Endothelial cell of umbilical vein (primary cell): ENCODE measurements around the gene TP53. TPM values are rescaled to one million over a fixed set of nuclear protein-coding genes. Genes with fewer than 3 reads are reported as not detected.

ENCODE experiments used
- BruUV-seq: library from RNA; stranded (reverse); fragments of 400-500 nt; replicated peaks from 2 replicates; lab custom pipeline; 2021; lab: Mats Ljungman, UMichigan
- CTCF ChIA-PET: fragments of 300-600, 350-600 bp; sonication (Branson Sonifier 250); formaldehyde crosslinking; loops from one replicate; lab custom pipeline; 2021; ENCODE audit warnings: antibody characterized with exemption, inconsistent platforms; lab: Charles Lee
- POLR2A ChIA-PET: fragments of 300-600, 350-600 bp; sonication (Branson Sonifier 250); formaldehyde crosslinking; loops from one replicate; lab custom pipeline; 2021; ENCODE audit warnings: antibody characterized with exemption, inconsistent platforms; lab: Charles Lee
- DNase-seq: peaks from one replicate; pipeline ENCODE4 v3.0.0-alpha.2; 2011; ENCODE audit warnings: low read depth, low spot score
- FAIRE-seq: peaks from 2 replicates; lab custom pipeline; 2011; peaks lifted over from hg19 to GRCh38; lab: Jason Lieb, UNC
- H2AFZ ChIP-seq: 2 replicates; pipeline ENCODE4 v1.6.0; 2012; ENCODE audit warnings: low read depth, low read length, control low read depth, inconsistent platforms
- H3K27ac ChIP-seq: 2 replicates; pipeline ENCODE4 v1.5.1; 2011; ENCODE audit warnings: low read depth, mild to moderate bottlenecking, control low read depth, low read length, moderate library complexity; ENCODE audit not compliant: insufficient read depth
- H3K27me3 ChIP-seq, 2 experiments: 2 replicates each; pipeline versions ENCODE4 v1.6.0 to v1.6.1; 2011; ENCODE audit warnings: low read length in 2 of 2, mixed read lengths in 1 of 2; ENCODE audit not compliant: control insufficient read depth in 2 of 2, insufficient read depth in 2 of 2
- H3K36me3 ChIP-seq, 2 experiments: 2 replicates in 1 of 2; 3 replicates in 1 of 2; pipeline ENCODE4 v1.5.1; 2011; ENCODE audit warnings: low read length in 2 of 2, mild to moderate bottlenecking in 1 of 2, moderate library complexity in 1 of 2; ENCODE audit not compliant: control insufficient read depth in 2 of 2, insufficient read depth in 2 of 2; ENCODE audit errors: extremely low read depth in 1 of 2
- H3K4me1 ChIP-seq: 3 replicates; pipeline ENCODE4 v1.5.1; 2011; ENCODE audit warnings: mild to moderate bottlenecking, low read length; ENCODE audit not compliant: control insufficient read depth, insufficient read depth; ENCODE audit errors: extremely low read depth
- H3K4me2 ChIP-seq: 2 replicates; pipeline ENCODE4 v1.6.1; 2011; ENCODE audit warnings: low read length, control low read depth, mixed read lengths; ENCODE audit not compliant: insufficient read depth
- H3K4me3 ChIP-seq, 3 experiments: fragments of 200-600 bp in 1 of 3; sonication (generic), shearing (Covaris generic) in 1 of 3; replicated peaks in 1 of 3; 2 replicates each; pipeline ENCODE4 v1.5.1; 2011 to 2016; ENCODE audit warnings: control low read depth in 3 of 3, low read length in 3 of 3, mild to moderate bottlenecking in 2 of 3, inconsistent platforms in 1 of 3, low read depth in 1 of 3, moderate library complexity in 1 of 3; ENCODE audit not compliant: insufficient read depth in 1 of 3
- H3K79me2 ChIP-seq: 2 replicates; pipeline ENCODE4 v1.6.0; 2012; ENCODE audit warnings: low read length, inconsistent platforms; ENCODE audit not compliant: control insufficient read depth, insufficient read depth
- H3K9ac ChIP-seq: replicated peaks from 2 replicates; pipeline ENCODE3; 2011; ENCODE audit warnings: low read length, control low read depth; ENCODE audit not compliant: insufficient read depth; ENCODE audit errors: extremely low read depth
- H3K9me1 ChIP-seq: replicated peaks from 3 replicates; pipeline ENCODE4 v1.6.0; 2011; ENCODE audit warnings: mild to moderate bottlenecking, low read length; ENCODE audit not compliant: control insufficient read depth, insufficient read depth; ENCODE audit errors: extremely low read depth
- H3K9me3 ChIP-seq: replicated peaks from 2 replicates; pipeline ENCODE4 v1.5.1; 2012; ENCODE audit warnings: low read length, inconsistent platforms; ENCODE audit not compliant: control insufficient read depth, insufficient read depth
- H4K20me1 ChIP-seq: replicated peaks from 2 replicates; pipeline ENCODE3; 2011; ENCODE audit warnings: mild to moderate bottlenecking, low read length; ENCODE audit not compliant: control insufficient read depth, insufficient read depth; ENCODE audit errors: extremely low read depth
- CTCF ChIP-seq, 2 donors: IDR thresholded peaks; 1 replicate in 1 of 2; 2 replicates in 1 of 2; pipeline ENCODE4 v1.5.1; 2011; ENCODE audit warnings: low read length in 2 of 2, mild to moderate bottlenecking in 2 of 2, moderate library complexity in 2 of 2, control low read depth in 1 of 2, inconsistent platforms in 1 of 2, low read depth in 1 of 2; ENCODE audit not compliant: insufficient read depth in 1 of 2; ENCODE audit errors: extremely low read depth in 1 of 2
- EZH2 ChIP-seq: IDR thresholded peaks from 2 replicates; pipeline ENCODE4 v1.6.1; 2012; ENCODE audit warnings: borderline replicate concordance, low read depth, mild to moderate bottlenecking, moderate library complexity, low read length, inconsistent platforms; ENCODE audit not compliant: severe bottlenecking
- FOS ChIP-seq: IDR thresholded peaks from 2 replicates; pipeline ENCODE4 v1.6.1; 2011; ENCODE audit warnings: mild to moderate bottlenecking, low read length, moderate library complexity, borderline replicate concordance; ENCODE audit not compliant: insufficient read depth
- GATA2 ChIP-seq: IDR thresholded peaks from 2 replicates; pipeline ENCODE4 v1.7.0; 2011; ENCODE audit warnings: low read depth, mild to moderate bottlenecking, moderate library complexity, mixed read lengths, low read length; ENCODE audit not compliant: insufficient read length, insufficient read depth
- JUN ChIP-seq: IDR thresholded peaks from 2 replicates; pipeline ENCODE4 v1.6.1; 2011; ENCODE audit warnings: borderline replicate concordance, low read depth; ENCODE audit not compliant: insufficient read length, insufficient read depth
- MYC ChIP-seq: IDR thresholded peaks from one replicate; pipeline ENCODE4 v1.6.1; 2011; ENCODE audit warnings: mild to moderate bottlenecking, low read depth, low read length
- POLR2A ChIP-seq: IDR thresholded peaks from 2 replicates; pipeline ENCODE4 v1.6.1; 2012; ENCODE audit warnings: low read depth, mild to moderate bottlenecking, control low read depth, low read length
- POLR2AphosphoS5 ChIP-seq: IDR thresholded peaks from 2 replicates; pipeline ENCODE4 v1.6.1; 2012; ENCODE audit warnings: low read depth, mild to moderate bottlenecking, control low read depth, low read length, moderate library complexity; ENCODE audit not compliant: insufficient read depth
- dilution Hi-C: fragments of 300-500 bp; cut with MboI; formaldehyde crosslinking; loops from one replicate; pipeline ENCODE4 v1.15.0; 2019; ENCODE audit warnings: low sequenced_read_pairs; ENCODE audit not compliant: extremely low pct_ligation_motif_present
- intact Hi-C: fragments of 100-400 bp; cut with micrococcal nuclease; formaldehyde crosslinking; loops from one replicate; pipeline ENCODE4 v1.10.0; 2022
- polyA plus RNA-seq, 4 experiments: library from polyadenylated mRNA; depleted of rRNA in 3 of 4; stranded (reverse) in 3 of 4; unstranded in 1 of 4; fragments of >200 nt; gene quantifications; 2 replicates each; pipeline versions ENCODE4 v1.2.1 to v1.2.3, GENCODE V29; 2011 to 2012; ENCODE audit warnings: missing spikeins in 1 of 4
- total RNA-seq: library from RNA; stranded (reverse); gene quantifications from 2 replicates; pipeline ENCODE4 v1.2.3, GENCODE V29; 2021
- TF ChIP-seq, protein P1 (sequence below): IDR thresholded peaks from 2 replicates; pipeline ENCODE4 v1.6.1; 2011; ENCODE audit not compliant: insufficient read depth, insufficient read length

TP53 gene
- total and polyA plus RNA-seq, 2 donors (not counting 3 experiments of a cell fraction or from before 2014, with no cell fraction given) = 82.1 to 138 TPM

GRCh38 chr17:7626956-7627249 lies 60.4 kb downstream of the TP53 start:
- dilution Hi-C loops = no loop called here
- Histone ChIP-seq H3K9me3 (no peaks in the 10 kb centered on the region), H3K4me1 (no peaks in the 10 kb centered on the region), H3K36me3 (peaks cover 0 to 2% of the 10 kb centered on the region in 2 experiments), H4K20me1 (no peaks in the 10 kb centered on the region), H2AFZ (peak overlapping the region; percentile 21), H3K27ac (peak overlapping the region; percentile 66), H3K4me3 (peak overlapping the region; percentile 67 to 87 (median 81)), H3K4me2 (peak overlapping the region; percentile 61), H3K27me3 (no peaks in the 10 kb centered on the region), H3K79me2 (no peaks in the 10 kb centered on the region), H3K9me1 (no peaks in the 10 kb centered on the region), H3K9ac (peak overlapping the region; percentile 73)
- BruUV-seq = no TSS peak
- POLR2A ChIA-PET = interaction anchor here (1.8 kb wide), 1 partner anchor 12 kb away, joined by 8 read pairs; the partner anchor contains the start of gene FXR2
- FAIRE-seq (no peak), DNase-seq (no peak)
- TF ChIP-seq CTCF (IDR thresholded peaks at IDR 0.05; ENCODE audit: extremely low read depth in 1 of 2, insufficient read depth in 1 of 2, low read depth in 1 of 2, low read length in 2 of 2) (no peak), MYC (no peak), GATA2 (no peak), POLR2A (no peak), FOS (no peak), JUN (no peak), EZH2 (no peak), POLR2AphosphoS5 (no peak)
- TF ChIP-seq, protein P1, sequence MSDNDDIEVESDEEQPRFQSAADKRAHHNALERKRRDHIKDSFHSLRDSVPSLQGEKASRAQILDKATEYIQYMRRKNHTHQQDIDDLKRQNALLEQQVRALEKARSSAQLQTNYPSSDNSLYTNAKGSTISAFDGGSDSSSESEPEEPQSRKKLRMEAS = no peak
- intact Hi-C loops = loop anchor here (1.0 kb wide), 1 partner anchor 12 kb away; no protein-coding TSS in a partner anchor
- CTCF ChIA-PET = interaction anchor here (0.7 to 1.8 kb wide), 4 partner anchors 12 to 61 kb away, joined by 3 to 6 read pairs (median 3); partner anchors contain the start of gene TP53
